ENCODE data around the gene IBSP.
A peak's percentile ranks its signal among the peaks of the same experiment; 100 is the strongest.

Gene IBSP

GRCh38 chr4:87799301-87800113, at the start of gene IBSP:
Gene IBSP, plus strand, starts transcription at chr4:87799554. Its CDS starts 2,808 bp downstream, at chr4:87802362.
- no peak for DNase-seq

- DNase-seq: no peak
These were observed 49.5 kb upstream of the IBSP start for GRCh38 chr4:87749883-87750282.

- DNase-seq: no peak
These were observed 41.1 kb upstream of the IBSP start for GRCh38 chr4:87758270-87758669.

GRCh38 chr4:87762311-87762710, 37.0 kb upstream of the IBSP start:
- no peak for DNase-seq

- no peak for DNase-seq
These were observed 17.8 kb upstream of the IBSP start for GRCh38 chr4:87781569-87781968.

GRCh38 chr4:87783781-87784180, 15.6 kb upstream of the IBSP start:
- no peak for DNase-seq

- no peak for DNase-seq
These were observed 13.4 kb upstream of the IBSP start for GRCh38 chr4:87785731-87786509.

GRCh38 chr4:87802858-87803257, 3.5 kb downstream of the IBSP start:
- DNase-seq: no peak

GRCh38 chr4:87803421-87803820, 4.1 kb downstream of the IBSP start:
- no peak for DNase-seq

- no peak for DNase-seq
These were observed 5.5 kb downstream of the IBSP start for GRCh38 chr4:87804871-87805270.

GRCh38 chr4:87805971-87806370, 6.6 kb downstream of the IBSP start:
- DNase-seq: no peak

- DNase-seq: no peak
These were observed 7.2 kb downstream of the IBSP start for GRCh38 chr4:87806520-87806919.

GRCh38 chr4:87807402-87807801, 8.0 kb downstream of the IBSP start:
- no peak for DNase-seq

- DNase-seq: no peak
These were observed 12.6 kb downstream of the IBSP start for GRCh38 chr4:87811977-87812376.

- no peak for DNase-seq
These were observed 20.0 kb downstream of the IBSP start for GRCh38 chr4:87819281-87819919.

GRCh38 chr4:87823200-87823599, 23.8 kb downstream of the IBSP start:
- no peak for DNase-seq

- DNase-seq: no peak
These were observed 24.4 kb downstream of the IBSP start for GRCh38 chr4:87823724-87824123.

- no peak for DNase-seq
These were observed 25.0 kb downstream of the IBSP start for GRCh38 chr4:87824352-87824751.

GRCh38 chr4:87832669-87833068, 33.3 kb downstream of the IBSP start, which contains the start of gene MEPE:
Gene MEPE, plus strand, starts transcription at chr4:87832969. Its CDS starts 1,746 bp downstream, at chr4:87834715.
- DNase-seq: no peak

- DNase-seq: no peak
These were observed 35.0 kb downstream of the IBSP start for GRCh38 chr4:87834401-87834800.

- no peak for DNase-seq
These were observed 35.8 kb downstream of the IBSP start for GRCh38 chr4:87835197-87835596.

- DNase-seq: no peak
These were observed 36.4 kb downstream of the IBSP start for GRCh38 chr4:87835743-87836142.

- peak in 1 of 2 donors; percentile 41 for DNase-seq
These were observed 38.9 kb downstream of the IBSP start for GRCh38 chr4:87838205-87838604.
